Skin epidermis (tissue), 12 donors: ENCODE results near the gene ZNF462.

ENCODE experiments used
- H3K27ac ChIP-seq, 21 experiments: fragments of 200-600 bp; sonication (generic) in 11 of 21; one replicate each; pipeline ENCODE4 v1.5.0; 2020; ENCODE audit warnings: mild to moderate bottlenecking in 3 of 21, inconsistent platforms in 2 of 21, moderate library complexity in 2 of 21
- H3K4me3 ChIP-seq, 7 experiments: fragments of 200-600 bp; sonication (generic) in 2 of 7; one replicate each; pipeline ENCODE4 v1.5.0; 2020; ENCODE audit warnings: inconsistent platforms in 2 of 7, mild to moderate bottlenecking in 2 of 7, moderate library complexity in 1 of 7

Gene ZNF462

GRCh38 chr9:107025260-107026035 is 162.5 kb downstream of the ZNF462 start:
- Histone ChIP-seq H3K4me3 (no peak overlapping the region), H3K27ac (no peak overlapping the region)

GRCh38 chr9:107029146-107029545 is 166.2 kb downstream of the ZNF462 start:
- Histone ChIP-seq H3K4me3 (no peak overlapping the region), H3K27ac (no peak overlapping the region)

- H3K27ac ChIP-seq = no peak overlapping the region
- H3K4me3 ChIP-seq = no peak overlapping the region
Measured at GRCh38 chr9:107033966-107034365, 171.0 kb downstream of the ZNF462 start.

GRCh38 chr9:107034831-107035230 is 171.9 kb downstream of the ZNF462 start:
- Histone ChIP-seq H3K27ac (no peak overlapping the region), H3K4me3 (no peak overlapping the region)

GRCh38 chr9:107036367-107036766 is 173.4 kb downstream of the ZNF462 start:
- H3K27ac ChIP-seq = no peak overlapping the region
- no peak overlapping the region for H3K4me3 ChIP-seq

- Histone ChIP-seq H3K27ac (no peak overlapping the region), H3K4me3 (no peak overlapping the region)
Measured at GRCh38 chr9:107039542-107039941, 176.6 kb downstream of the ZNF462 start.

GRCh38 chr9:107042606-107043005 is 179.6 kb downstream of the ZNF462 start:
- H3K27ac ChIP-seq = no peak overlapping the region

GRCh38 chr9:107043886-107044285 is 180.9 kb downstream of the ZNF462 start:
- H3K27ac ChIP-seq = no peak overlapping the region
- no peak overlapping the region for H3K4me3 ChIP-seq

More at GRCh38 chr9:107042606-107043005, 179.6 kb downstream of the ZNF462 start:
- no peak overlapping the region for H3K4me3 ChIP-seq

- no peak overlapping the region for H3K4me3 ChIP-seq
- no peak overlapping the region for H3K27ac ChIP-seq
Measured at GRCh38 chr9:107044872-107045271, 181.9 kb downstream of the ZNF462 start.

- H3K27ac ChIP-seq = no peak overlapping the region
- no peak overlapping the region for H3K4me3 ChIP-seq
Measured at GRCh38 chr9:107046692-107047091, 183.7 kb downstream of the ZNF462 start.

- no peak overlapping the region for H3K4me3 ChIP-seq
- no peak overlapping the region for H3K27ac ChIP-seq
Measured at GRCh38 chr9:107049046-107049802, 186.3 kb downstream of the ZNF462 start.

- H3K4me3 ChIP-seq = no peak overlapping the region
- H3K27ac ChIP-seq = no peak overlapping the region
Measured at GRCh38 chr9:107049803-107050184, 186.8 kb downstream of the ZNF462 start.

- Histone ChIP-seq H3K27ac (no peak overlapping the region), H3K4me3 (no peak overlapping the region)
Measured at GRCh38 chr9:107051392-107051791, 188.4 kb downstream of the ZNF462 start.

GRCh38 chr9:107054146-107054545 is 191.2 kb downstream of the ZNF462 start:
- no peak overlapping the region for H3K4me3 ChIP-seq
- H3K27ac ChIP-seq = no peak overlapping the region

- no peak overlapping the region for H3K4me3 ChIP-seq
- H3K27ac ChIP-seq = no peak overlapping the region
Measured at GRCh38 chr9:107059220-107059619, 196.3 kb downstream of the ZNF462 start.

GRCh38 chr9:107060062-107060461 is 197.1 kb downstream of the ZNF462 start:
- Histone ChIP-seq H3K4me3 (no peak overlapping the region), H3K27ac (no peak overlapping the region)
